ENCODE data around the gene TAX1BP3.

GRCh38 chr17:3698139-3698538, 29.8 kb upstream of the TAX1BP3 start:
- TF ChIP-seq POLR2A (IDR thresholded peaks at IDR 0.05) (no peak), CTCF (IDR thresholded peaks at IDR 0.05) (no peak)

All from body of pancreas (tissue), 4 donors.